Right atrium auricular region (tissue), 2 donors: ENCODE results near the gene SCN7A. TPM values are rescaled to one million over a fixed set of nuclear protein-coding genes. Genes with fewer than 3 reads are reported as not detected.
"Not testable (repeated sequence)": the region's sequence is repeated elsewhere in the genome, so short reads cannot be mapped to it uniquely, and the experiment has no call there.

Experiments
- DNase-seq: peaks from one replicate; pipeline ENCODE4 v3.0.0-alpha.2; 2019; ENCODE audit warnings: low spot score
- H3K27ac ChIP-seq, 2 donors: fragments of 200-600 bp; sonication (generic); 1 replicate in 1 of 2; 2 replicates in 1 of 2; pipeline ENCODE4 v1.5.1; 2016 to 2019
- H3K27me3 ChIP-seq, 2 donors: fragments of 200-600 bp; sonication (generic); one replicate each; pipeline versions ENCODE4 v1.5.1 to v1.6.0; 2017 to 2019
- H3K36me3 ChIP-seq: fragments of 200-600 bp; sonication (generic); one replicate; pipeline ENCODE4 v1.5.1; 2016
- H3K4me1 ChIP-seq, 2 donors: fragments of 200-600 bp; sonication (generic); one replicate each; pipeline versions ENCODE4 v1.5.1 to v1.6.0; 2017 to 2019
- H3K4me3 ChIP-seq, 2 donors: fragments of 200-600 bp; sonication (generic); 1 replicate in 1 of 2; 2 replicates in 1 of 2; pipeline ENCODE4 v1.5.1; 2017 to 2019; ENCODE audit warnings: mild to moderate bottlenecking in 1 of 2, moderate library complexity in 1 of 2
- H3K9me3 ChIP-seq, 2 donors: fragments of 200-600 bp; sonication (generic); one replicate each; pipeline ENCODE4 v1.5.1; 2019
- total RNA-seq, 2 donors: library from RNA; depleted of rRNA; stranded (reverse); fragments of >200 nt; gene quantifications; one replicate each; pipeline ENCODE4 v1.1.0, GENCODE V29; 2016
- TF ChIP-seq, protein P1 (sequence below), 2 donors: fragments of 200-600 bp; sonication (generic); IDR thresholded peaks; one replicate each; pipeline ENCODE4 v1.5.1; 2019; ENCODE audit warnings: antibody characterized with exemption in 2 of 2

Gene SCN7A
- total RNA-seq, 2 donors from 2014 or later: 6.2 to 30.6 TPM

DNA sequence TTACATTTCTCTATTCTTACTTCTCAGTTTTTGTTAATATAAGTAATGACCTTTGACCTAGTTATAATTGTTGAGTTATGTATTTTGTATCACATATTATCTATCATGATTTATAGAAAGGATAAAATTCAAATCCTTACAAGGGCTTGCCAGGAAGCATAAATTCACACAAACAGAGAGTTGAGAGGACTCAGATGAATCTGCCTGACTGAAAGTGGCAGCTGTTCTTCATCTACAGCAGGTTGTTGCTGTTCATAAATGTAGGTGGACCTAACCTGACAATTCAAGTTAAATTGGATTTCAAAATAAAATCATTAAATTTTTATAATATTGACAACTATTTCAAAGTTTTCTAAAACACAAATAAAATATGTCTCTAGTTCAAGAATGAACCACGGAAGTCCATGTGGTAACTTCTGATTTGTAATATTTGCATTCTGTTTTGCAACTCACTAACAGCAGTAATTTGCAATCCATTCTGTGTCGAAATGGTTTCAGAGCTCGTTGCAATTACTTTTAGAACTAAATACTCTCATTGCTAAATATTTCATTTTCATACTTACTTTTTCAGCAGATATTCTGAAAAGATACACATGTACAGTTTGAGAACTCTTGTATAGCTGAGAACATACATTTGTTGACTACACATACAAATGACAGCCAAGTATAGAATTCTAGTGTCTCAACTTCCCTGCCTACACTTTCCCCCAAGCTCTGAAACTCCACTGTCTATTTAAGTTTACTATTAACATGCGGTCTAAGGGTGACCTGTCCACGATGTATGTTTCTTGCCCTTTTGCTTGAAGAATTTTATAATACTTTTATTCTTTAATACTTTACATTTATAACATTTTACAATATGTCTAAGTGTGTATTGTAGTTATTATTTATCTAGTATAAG is 25.7 kb downstream of the SCN7A start:
- no peak overlapping the region for H3K27ac ChIP-seq
- H3K4me3 ChIP-seq: no peak overlapping the region
- no peaks in the 10 kb centered on the region for H3K9me3 ChIP-seq
- no peak for DNase-seq
- H3K27me3 ChIP-seq: no peaks in the 10 kb centered on the region
- no peaks in the 10 kb centered on the region for H3K4me1 ChIP-seq
- no peaks in the 10 kb centered on the region for H3K36me3 ChIP-seq
- TF ChIP-seq, protein P1, sequence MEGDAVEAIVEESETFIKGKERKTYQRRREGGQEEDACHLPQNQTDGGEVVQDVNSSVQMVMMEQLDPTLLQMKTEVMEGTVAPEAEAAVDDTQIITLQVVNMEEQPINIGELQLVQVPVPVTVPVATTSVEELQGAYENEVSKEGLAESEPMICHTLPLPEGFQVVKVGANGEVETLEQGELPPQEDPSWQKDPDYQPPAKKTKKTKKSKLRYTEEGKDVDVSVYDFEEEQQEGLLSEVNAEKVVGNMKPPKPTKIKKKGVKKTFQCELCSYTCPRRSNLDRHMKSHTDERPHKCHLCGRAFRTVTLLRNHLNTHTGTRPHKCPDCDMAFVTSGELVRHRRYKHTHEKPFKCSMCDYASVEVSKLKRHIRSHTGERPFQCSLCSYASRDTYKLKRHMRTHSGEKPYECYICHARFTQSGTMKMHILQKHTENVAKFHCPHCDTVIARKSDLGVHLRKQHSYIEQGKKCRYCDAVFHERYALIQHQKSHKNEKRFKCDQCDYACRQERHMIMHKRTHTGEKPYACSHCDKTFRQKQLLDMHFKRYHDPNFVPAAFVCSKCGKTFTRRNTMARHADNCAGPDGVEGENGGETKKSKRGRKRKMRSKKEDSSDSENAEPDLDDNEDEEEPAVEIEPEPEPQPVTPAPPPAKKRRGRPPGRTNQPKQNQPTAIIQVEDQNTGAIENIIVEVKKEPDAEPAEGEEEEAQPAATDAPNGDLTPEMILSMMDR (IDR thresholded peaks at IDR 0.05): no peak

DNA sequence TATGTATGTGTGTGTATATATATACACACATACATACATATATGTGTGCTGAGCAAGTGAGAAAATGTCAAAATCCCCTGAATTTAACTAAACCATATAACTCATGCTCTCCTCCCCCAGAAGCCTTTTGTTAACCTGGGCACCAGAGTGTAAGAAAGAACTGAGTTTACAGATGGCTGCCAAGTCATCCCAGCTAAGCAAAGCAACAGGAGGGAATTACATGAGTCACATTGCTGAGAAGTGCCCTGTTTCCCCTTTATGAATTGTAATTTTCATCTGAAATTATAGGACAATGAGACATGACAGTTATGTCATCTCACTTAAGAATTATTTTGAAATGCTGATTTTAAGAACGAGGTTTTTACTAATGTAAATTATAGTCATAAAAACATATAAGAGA is 29.9 kb downstream of the SCN7A start:
- Histone ChIP-seq H3K27ac (no peak overlapping the region), H3K4me3 (no peak overlapping the region), H3K36me3 (no peaks in the 10 kb centered on the region), H3K9me3 (no peaks in the 10 kb centered on the region), H3K27me3 (no peaks in the 10 kb centered on the region), H3K4me1 (no peaks in the 10 kb centered on the region)
- no peak for DNase-seq
- TF ChIP-seq, protein P1 (IDR thresholded peaks at IDR 0.05): no peak

DNA sequence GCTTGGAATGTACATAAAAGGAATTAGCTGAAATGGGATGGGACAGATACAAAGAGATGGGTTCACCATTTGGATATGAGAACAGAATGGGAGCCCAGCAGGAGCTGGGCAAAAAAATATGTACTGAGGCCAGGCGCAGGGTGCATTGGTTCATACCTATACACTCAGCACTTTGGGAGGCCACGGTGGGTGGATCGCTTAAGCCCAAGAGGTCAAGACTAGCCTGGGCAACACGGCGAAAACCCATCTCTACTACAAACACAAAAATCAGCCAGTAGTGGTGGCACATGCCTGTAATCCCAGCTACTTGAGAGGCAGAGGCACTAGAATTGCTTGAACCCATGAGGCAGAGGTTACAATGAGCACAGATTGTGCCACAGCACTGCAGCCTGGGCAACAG is 30.4 kb downstream of the SCN7A start:
- no peaks in the 10 kb centered on the region for H3K4me1 ChIP-seq
- no peaks in the 10 kb centered on the region for H3K36me3 ChIP-seq
- H3K4me3 ChIP-seq: no peak overlapping the region
- H3K9me3 ChIP-seq: no peaks in the 10 kb centered on the region
- no peak overlapping the region for H3K27ac ChIP-seq
- H3K27me3 ChIP-seq: no peaks in the 10 kb centered on the region
- TF ChIP-seq, protein P1 (IDR thresholded peaks at IDR 0.05): no peak
- DNase-seq: no peak

DNA sequence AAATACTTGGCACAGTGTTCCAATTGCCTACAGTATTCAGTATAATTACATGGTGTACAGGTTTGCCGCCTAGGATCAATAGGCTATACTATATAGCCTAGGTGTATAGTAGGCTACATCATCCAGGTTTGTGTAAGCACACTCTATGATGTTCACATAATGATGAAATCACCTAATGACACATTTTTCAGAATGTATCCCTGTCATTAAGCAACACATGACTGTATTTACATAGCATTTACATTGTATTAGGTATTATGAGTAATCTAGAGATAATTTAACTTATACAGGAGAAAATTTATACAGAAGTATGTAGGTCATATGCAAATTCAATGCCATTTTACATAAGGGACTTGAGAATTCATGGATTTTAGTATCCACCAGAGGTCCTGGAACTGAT is 35.4 kb downstream of the SCN7A start:
- TF ChIP-seq, protein P1 (IDR thresholded peaks at IDR 0.05): no peak
- H3K9me3 ChIP-seq: no peaks in the 10 kb centered on the region
- H3K4me1 ChIP-seq: no peaks in the 10 kb centered on the region
- H3K36me3 ChIP-seq: no peaks in the 10 kb centered on the region
- no peaks in the 10 kb centered on the region for H3K27me3 ChIP-seq
- H3K4me3 ChIP-seq: no peak overlapping the region
- H3K27ac ChIP-seq: no peak overlapping the region
- DNase-seq: no peak

DNA sequence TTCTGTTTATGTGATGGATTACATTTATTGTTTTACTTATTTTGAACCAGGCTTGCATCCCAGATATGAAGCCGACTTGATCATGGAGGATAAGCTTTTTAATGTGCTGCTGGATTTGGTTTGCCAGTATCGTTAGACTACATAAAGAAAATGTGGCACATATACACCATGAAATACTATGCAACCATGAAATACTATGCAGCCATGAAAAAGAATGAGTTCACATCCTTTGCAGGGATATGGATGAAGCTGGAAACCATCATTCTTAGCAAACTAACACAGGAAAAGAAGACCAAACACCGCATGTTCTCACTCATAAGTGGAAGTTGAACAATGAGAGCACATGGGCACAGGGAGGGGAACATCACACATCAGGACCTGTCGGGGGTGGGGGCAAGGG is 38.2 kb downstream of the SCN7A start:
- H3K27me3 ChIP-seq, H3K27ac ChIP-seq, H3K4me3 ChIP-seq, H3K4me1 ChIP-seq, H3K9me3 ChIP-seq, H3K36me3 ChIP-seq, DNase-seq: not testable (repeated sequence)

DNA sequence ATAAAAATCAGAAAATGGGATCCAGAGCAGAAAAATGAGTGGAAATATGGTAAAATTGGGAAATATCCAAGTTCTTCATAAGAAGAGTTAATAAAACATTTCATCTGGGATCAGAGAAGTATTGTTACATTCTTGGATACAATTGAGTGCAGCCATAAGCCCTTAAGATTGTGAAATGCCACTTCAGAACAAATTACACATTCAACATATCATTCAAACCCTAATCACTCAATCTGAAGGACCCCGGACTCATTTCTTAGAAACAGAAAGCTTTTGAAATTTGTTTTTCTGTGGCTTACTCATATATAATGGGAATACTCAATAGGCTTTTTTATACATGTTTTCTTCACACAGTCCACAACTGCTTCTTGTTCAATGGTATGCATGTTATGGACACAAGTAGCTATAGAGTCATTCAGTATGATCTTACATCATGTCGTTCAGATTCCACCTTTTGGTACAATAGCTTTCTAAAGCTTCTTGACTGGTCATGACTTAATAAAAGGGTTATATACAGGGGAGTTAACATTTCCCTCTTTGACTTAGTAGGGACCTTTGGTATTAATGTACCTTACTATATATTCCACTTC is 39.9 kb downstream of the SCN7A start:
- TF ChIP-seq, protein P1 (IDR thresholded peaks at IDR 0.05): no peak
- DNase-seq: no peak
- H3K4me3 ChIP-seq: no peak overlapping the region
- H3K36me3 ChIP-seq: no peaks in the 10 kb centered on the region
- no peak overlapping the region for H3K27ac ChIP-seq
- no peaks in the 10 kb centered on the region for H3K4me1 ChIP-seq
- no peaks in the 10 kb centered on the region for H3K9me3 ChIP-seq
- no peaks in the 10 kb centered on the region for H3K27me3 ChIP-seq
